Activated T-cell treated with anti-CD3 and anti-CD28 coated beads for 48 hours (primary cell): ENCODE measurements around the gene IRF2BP2.
A peak's percentile ranks its signal among the peaks of the same experiment; 100 is the strongest.

Experiments
- DNase-seq: peaks from one replicate; pipeline ENCODE4 v3.0.0-alpha.2; 2020; ENCODE audit warnings: low read depth

IRF2BP2 gene

GRCh38 chr1:234613128-234613875, 3.3 kb upstream of the IRF2BP2 start:
- DNase-seq: no peak

DNA sequence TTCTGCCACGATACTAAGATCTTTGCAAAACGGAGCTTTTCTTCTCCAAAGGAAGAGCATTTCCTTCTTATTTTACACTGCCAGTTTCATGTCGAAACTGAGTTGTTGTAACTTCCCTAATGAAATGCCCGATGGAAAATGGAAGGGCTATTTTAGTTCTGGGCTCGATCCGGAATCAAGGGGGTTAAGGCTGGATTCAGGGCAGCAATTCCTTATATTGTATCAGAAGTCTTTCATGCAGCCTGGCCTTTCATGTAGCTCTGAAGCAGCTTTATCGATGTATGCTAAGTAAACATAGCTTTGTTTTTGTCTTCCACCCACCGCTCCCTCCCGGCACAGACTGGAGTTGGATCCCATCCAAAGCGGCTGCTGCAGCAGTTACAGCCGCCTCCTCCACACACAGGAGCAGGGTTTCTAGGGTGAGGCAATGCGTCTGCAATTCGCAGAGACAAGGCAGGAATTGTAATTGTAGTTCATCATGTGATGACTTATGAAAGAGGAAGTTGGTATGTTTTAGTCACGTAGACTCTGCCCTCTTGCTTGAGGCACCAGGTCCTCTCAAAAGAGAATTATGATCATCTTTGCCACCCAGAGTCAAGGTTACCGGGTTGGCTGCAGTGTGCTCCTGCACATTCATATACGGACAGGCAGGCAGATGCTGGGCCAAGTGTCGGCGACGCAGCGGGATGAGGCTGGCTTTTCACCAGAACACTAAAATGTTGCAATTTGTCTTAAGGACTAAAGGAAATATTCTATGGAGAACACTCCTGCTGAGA, 2.6 kb upstream of the IRF2BP2 start:
- DNase-seq: peak; percentile 53

- no peak for DNase-seq
Measured at GRCh38 chr1:234611847-234612351, 1.9 kb upstream of the IRF2BP2 start.

- DNase-seq: no peak
Measured at GRCh38 chr1:234611225-234611846, 1.4 kb upstream of the IRF2BP2 start.

- DNase-seq: peak; percentile 92
Measured at GRCh38 chr1:234610666-234611224, 767 bp upstream of the IRF2BP2 start.

DNA sequence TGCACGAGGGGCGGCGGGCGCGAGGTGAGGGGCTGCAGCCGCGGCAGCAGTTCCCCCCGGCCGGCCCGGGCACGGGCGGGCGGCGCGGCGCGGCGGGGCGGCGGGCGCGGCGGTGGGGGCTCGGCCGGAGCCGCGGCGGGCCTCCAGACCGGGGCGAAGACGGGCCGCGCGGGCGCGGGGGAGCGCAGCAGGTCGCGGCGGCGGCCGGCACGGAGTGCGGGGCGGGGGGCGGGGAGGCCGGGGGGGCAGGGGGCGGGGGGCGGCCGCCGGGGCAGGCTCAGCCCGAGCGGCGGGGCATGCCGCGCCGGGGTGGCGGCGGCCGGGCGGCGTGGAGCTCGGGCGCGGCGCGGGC, 311 bp downstream of the IRF2BP2 start:
- no peak for DNase-seq

DNA sequence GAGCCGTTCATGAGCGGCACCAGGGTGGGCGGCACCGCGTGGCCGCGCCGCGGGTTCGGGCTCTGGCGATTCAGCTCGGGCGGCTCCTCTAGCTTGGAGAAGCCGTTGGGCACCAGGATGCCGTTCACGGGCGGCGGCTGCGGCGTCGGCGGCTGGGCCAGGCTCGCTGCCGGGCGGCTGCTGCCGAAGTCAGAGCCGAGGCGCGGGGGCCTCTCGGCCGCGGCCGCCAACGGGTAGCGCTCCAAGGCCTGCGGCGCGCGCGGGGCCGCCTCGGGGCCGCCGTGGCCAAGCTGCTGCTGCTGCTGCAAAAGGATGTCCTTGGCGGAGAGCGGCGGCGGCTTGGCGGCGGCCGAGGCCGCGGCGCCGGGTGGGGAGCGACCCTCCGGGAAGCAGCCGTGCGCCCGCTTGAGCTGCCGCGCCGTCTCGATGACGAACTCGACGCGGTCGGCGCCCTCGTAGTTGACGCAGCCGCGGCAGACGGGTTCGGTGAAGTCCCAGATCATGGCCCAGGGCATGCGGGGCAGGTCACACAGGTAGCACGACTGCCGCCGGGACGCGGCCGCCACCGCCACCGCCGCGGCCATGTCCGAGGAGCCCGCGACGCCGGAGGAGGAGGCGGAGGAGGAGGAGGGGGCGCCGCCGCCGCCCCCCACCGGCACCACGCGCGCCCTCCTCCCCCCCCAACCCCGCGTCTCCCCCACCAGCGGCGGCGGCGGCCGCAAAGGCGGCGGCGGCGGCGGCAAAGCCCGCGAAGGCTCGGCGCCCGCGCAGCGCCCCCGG, 877 bp downstream of the IRF2BP2 start:
- DNase-seq: peak; percentile 66

DNA sequence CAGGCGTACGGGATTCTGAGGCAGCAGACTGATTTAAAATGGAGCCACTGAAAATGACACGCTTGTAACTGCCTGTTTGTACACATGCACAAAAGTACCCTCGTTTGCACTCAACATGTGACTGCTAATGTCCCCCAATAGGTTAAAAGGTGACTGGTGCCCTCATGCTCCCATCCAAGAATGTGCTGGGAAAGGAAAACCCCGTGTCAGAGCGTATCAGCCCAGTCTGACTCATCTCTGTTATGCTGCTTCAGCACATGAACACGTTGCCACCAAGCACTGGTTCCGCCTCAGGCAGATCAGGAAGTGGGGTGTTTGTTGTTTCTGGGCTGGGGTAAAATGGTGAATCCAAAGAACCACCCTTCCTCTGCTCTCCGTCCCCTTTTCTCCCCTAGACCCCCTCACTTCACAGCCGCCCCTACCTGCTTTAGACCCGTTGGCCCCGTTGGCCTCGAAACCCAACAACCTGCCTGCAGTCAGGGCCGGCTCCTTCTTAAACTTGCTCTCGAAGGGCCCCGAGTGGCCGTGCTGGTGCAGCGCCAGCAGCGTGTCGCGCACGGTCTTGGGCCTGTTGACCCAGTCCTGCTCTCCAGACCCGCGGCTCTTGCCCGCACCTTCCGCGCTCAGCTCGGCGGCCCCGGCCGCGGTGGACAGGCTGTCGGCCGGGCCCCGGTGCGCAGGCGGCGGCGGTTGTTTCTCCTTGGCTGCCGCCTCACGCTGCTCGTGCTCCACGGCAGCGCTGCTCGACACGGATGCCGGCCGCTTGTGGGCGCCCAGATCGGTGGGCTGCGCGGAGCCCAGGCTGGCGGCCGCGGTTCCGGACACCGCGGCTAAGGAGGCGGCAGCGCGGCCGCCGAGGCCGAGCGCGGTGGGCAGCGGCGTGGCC, 1.7 kb downstream of the IRF2BP2 start:
- DNase-seq: peak; percentile 62

- no peak for DNase-seq
Measured at GRCh38 chr1:234607109-234608024, 2.6 kb downstream of the IRF2BP2 start.

GRCh38 chr1:234606784-234607108, 3.2 kb downstream of the IRF2BP2 start:
- DNase-seq: no peak

DNA sequence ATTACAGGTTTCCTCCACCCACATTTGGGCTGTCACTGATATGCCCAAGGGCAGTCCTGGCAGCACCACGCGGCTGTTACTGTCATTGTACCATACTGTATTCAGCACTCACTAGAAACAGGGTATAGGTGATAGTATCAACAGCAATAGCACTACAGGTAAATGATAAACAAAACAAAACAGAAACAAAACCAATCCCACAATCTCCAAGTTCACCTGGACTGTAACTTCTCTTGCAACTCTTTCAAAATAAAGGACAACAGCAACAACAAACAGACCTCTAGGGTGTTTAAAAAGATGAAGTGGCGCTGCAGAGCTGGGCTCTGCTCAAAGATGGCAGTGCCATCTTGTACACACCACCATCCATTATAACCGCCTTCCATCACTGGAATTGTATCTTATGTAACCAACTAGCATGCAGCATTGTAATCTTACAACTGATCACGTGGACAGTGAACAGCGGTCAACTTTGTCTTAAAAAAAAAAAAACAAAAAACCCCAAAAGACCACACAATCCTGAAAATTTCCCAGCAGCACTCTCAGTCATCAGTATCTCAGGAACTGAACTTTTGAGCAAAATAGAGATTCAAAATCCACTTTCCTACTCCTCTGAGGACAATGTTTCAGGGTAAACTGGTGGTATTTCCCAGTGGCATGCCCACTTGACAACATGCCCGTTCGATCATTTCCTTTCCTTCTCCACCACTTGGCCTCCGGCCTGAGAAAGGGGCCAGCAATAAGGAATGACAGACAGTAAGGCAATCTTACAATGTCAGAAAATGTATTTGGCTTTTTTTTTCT, 3.8 kb downstream of the IRF2BP2 start:
- peak; percentile 14 for DNase-seq

DNA sequence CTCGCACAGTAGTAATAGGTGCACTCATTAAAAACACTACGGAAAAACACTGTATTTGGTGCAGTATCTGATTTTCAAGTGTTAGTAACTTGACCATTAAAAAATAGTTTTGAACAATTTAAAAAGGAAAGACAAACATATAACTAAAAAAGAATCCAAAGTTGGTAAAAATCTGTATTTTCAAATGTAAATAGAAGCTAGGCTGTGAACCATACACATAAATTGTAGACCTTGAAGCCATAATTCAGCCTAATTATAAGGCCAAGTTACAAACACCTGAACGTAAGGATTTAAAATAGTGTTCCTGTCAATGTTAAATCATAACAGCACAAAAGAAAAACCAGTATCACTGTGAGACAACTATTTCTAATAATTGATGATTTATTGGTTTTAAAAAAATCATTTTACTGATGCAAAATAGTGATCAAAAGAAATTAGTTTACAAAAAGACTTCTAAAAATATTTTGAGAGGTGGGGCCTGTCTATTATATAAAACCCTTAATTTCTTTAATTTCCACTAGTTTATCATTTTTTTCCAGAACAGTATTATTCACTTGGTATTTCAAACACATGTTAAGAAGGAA, 4.5 kb downstream of the IRF2BP2 start:
- DNase-seq: no peak

GRCh38 chr1:234604495-234605398, 5.2 kb downstream of the IRF2BP2 start:
- no peak for DNase-seq

DNA sequence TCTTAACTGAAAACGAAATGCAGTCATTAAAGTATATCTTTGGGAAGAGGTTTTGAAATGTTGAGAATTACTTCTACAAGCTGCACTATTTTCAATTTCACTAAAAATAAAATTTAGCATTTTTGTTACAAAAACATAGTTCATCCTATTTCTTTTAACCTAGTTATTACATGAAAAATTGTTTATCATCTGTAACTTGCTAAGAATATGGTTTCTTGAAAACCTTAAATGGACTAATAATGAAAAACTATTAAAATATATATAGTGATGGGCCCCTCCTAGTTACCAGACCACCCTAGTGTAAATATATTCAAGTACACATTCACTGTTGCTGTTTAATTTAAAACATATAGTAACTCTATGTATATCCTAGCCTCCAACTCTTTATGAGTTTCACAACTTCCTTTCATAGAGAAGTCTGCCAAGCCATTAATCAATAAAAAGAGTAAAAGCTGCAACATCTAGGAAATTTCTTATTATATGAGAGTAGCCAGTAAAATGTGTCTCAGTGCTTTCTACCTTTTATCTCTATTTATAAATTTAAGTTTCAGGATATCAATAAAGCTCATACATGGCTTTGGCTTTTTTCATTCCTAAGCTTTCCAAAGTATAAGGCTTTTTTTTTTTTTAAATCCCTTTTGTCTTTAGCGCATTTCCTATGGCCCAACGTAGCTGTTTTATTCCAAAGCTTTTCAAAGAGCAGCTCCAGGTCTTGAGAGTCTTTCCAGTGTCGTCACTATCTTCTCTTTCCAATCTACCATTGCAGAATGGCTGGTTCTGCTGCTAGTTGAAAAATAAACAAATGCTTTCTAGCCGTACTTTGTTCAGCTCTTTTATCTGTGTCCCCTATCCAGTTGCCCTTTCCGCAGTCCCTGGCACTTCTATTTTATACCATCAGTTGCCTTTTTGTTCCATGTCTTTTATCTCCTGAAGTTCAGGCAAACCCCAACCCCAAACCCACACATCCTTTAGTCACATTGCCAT, 6.5 kb downstream of the IRF2BP2 start:
- DNase-seq: no peak

DNA sequence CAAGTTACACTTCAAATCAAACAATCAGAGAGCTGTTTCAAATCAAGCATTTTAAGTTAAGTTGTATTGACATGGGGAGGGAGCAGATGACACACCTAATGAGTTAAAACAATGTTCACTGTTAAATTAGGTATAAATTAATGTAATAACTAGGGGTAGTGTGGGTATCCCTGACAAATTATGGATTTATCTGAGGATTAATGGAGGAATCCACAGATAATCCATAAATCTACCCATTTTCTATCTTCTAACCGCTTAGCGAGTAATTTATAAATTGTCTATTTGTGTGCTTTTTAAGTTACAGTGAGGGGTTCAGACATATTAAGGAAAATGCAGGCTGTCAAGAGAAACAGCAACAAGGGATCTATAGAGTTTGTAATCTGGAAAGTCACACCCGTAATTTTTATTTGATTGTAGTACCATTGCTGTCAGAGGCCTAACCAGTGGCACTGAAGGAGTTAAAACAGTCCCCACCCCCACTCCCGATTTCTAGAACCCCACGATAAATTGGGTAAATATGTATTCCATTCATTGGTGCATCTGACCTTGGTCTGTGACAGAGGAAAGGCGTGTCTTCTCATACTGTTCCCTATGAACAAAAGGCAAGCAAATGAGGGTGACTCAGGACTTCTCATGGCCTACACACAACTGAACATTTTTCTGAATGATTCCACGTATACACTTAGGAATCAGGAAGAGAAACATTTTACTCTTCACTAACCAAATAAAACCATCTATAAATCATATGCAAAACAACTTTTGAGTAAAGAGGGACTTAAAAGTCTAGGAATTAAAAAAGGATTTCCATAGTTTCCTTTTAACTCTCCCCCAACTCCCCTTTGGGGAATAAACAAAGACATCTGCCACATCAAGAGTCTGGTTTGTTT, 7.4 kb downstream of the IRF2BP2 start:
- DNase-seq: no peak
